ENCODE data around the gene SLC35G4. TPM values are rescaled to one million over a fixed set of nuclear protein-coding genes. Genes with fewer than 3 reads are reported as not detected.
"Not testable (repeated sequence)": the region's sequence is repeated elsewhere in the genome, so short reads cannot be mapped to it uniquely, and the experiment has no call there.

SLC35G4 gene
- polyA plus RNA-seq, 1 of the 3 experiments (the other 2 are of a cell fraction) = not detected

DNA sequence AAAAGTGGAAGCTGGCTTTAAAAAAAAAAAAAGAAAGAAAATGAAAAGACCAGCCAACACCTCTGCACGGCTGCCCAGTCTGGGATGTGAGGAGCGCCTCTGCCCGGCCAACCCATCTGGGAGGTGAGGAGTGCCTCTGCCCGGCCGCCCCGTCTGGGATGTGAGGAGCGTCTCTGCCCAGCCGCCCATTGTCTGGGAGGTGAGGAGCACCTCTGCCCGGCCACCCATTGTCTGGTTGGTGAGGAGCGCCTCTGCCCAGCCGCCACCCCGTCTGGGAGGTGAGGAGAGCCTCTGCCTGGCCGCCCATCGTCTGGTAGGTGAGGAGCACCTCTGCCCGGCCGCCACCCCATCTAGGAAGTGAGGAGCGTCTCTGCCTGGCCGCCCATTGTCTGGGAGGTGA is 3.7 kb downstream of the SLC35G4 start:
- CTCF ChIA-PET; H3K9me2 ChIP-seq; H3K36me3 ChIP-seq (replicated peaks in 1 of 2; ENCODE audit: control insufficient read depth in 1 of 2, insufficient read depth in 2 of 2, low read length in 1 of 2); H3K4me2 ChIP-seq; DNase-seq; H4K20me1 ChIP-seq (ENCODE audit: insufficient read depth); H3K79me2 ChIP-seq (ENCODE audit: insufficient read depth); H3K27me3 ChIP-seq (ENCODE audit: insufficient read depth); H3K4me1 ChIP-seq (ENCODE audit: control insufficient read depth in 1 of 2, insufficient read depth in 2 of 2, low read depth in 1 of 2, low read length in 1 of 2); H2AFZ ChIP-seq (ENCODE audit: low read depth); POLR2A ChIA-PET; H3K27ac ChIP-seq (ENCODE audit: low read depth in 2 of 2, low read length in 1 of 2); H3K4me3 ChIP-seq (ENCODE audit: low read depth in 2 of 2, low read length in 1 of 2); H3K9me3 ChIP-seq; H3K9ac ChIP-seq; H3F3A ChIP-seq (replicated peaks; ENCODE audit: insufficient read depth): not testable (repeated sequence)
- WGBS (ENCODE audit: low lambda C conversion rate) = 25% methylated on average over 6 of the region's 18 CpGs

DNA sequence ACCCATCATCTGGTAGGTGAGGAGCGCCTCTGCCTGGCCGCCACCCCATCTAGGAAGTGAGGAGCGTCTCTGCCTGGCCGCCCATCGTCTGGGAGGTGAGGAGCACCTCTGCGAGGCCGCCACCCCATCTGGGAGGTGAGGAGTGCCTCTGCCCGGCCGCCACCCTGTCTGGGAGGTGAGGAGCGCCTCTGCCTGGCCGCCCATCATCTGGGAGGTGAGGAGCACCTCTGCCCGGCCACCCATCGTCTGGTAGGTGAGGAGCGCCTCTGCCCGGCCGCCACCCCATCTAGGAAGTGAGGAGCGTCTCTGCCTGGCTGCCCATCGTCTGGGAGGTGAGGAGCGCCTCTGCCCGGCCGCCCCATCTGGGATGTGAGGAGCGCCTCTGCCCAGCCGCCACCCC is 4.2 kb downstream of the SLC35G4 start:
- H3K9ac ChIP-seq; POLR2A ChIA-PET; H3K9me2 ChIP-seq; H4K20me1 ChIP-seq (ENCODE audit: insufficient read depth); H3K4me2 ChIP-seq; DNase-seq; H3K4me3 ChIP-seq (ENCODE audit: low read depth in 2 of 2, low read length in 1 of 2); H3K9me3 ChIP-seq; H3K27ac ChIP-seq (ENCODE audit: low read depth in 2 of 2, low read length in 1 of 2); H3K4me1 ChIP-seq (ENCODE audit: control insufficient read depth in 1 of 2, insufficient read depth in 2 of 2, low read depth in 1 of 2, low read length in 1 of 2); H3K79me2 ChIP-seq (ENCODE audit: insufficient read depth); H3K36me3 ChIP-seq (replicated peaks in 1 of 2; ENCODE audit: control insufficient read depth in 1 of 2, insufficient read depth in 2 of 2, low read length in 1 of 2); H3K27me3 ChIP-seq (ENCODE audit: insufficient read depth); H2AFZ ChIP-seq (ENCODE audit: low read depth); H3F3A ChIP-seq (replicated peaks; ENCODE audit: insufficient read depth); CTCF ChIA-PET: not testable (repeated sequence)
- 54% methylated on average over 6 of the region's 23 CpGs for WGBS (ENCODE audit: low lambda C conversion rate)

DNA sequence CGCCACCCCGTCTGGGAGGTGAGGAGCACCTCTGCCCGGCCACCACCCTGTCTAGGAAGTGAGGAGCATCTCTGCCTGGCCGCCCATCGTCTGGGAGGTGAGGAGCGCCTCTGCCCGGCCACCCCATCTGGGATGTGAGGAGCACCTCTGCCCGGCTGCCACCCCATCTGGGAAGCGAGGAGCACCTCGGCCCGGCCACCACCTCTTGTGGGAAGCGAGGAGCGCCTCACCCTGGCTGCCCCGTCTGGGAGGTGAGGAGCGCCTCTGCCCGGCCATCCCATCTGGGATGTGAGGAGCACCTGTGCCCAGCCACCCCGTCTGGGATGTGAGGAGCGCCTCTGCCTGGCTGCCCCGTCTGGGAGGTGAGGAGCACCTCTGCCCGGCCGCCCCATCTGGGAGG is 4.6 kb downstream of the SLC35G4 start:
- H3K9ac ChIP-seq; DNase-seq; H3K4me1 ChIP-seq (ENCODE audit: control insufficient read depth in 1 of 2, insufficient read depth in 2 of 2, low read depth in 1 of 2, low read length in 1 of 2); H3F3A ChIP-seq (replicated peaks; ENCODE audit: insufficient read depth); H3K4me2 ChIP-seq; H2AFZ ChIP-seq (ENCODE audit: low read depth); H3K4me3 ChIP-seq (ENCODE audit: low read depth in 2 of 2, low read length in 1 of 2); H4K20me1 ChIP-seq (ENCODE audit: insufficient read depth); H3K27me3 ChIP-seq (ENCODE audit: insufficient read depth); H3K9me3 ChIP-seq; POLR2A ChIA-PET; H3K9me2 ChIP-seq; H3K27ac ChIP-seq (ENCODE audit: low read depth in 2 of 2, low read length in 1 of 2); H3K79me2 ChIP-seq (ENCODE audit: insufficient read depth); CTCF ChIA-PET; H3K36me3 ChIP-seq (replicated peaks in 1 of 2; ENCODE audit: control insufficient read depth in 1 of 2, insufficient read depth in 2 of 2, low read length in 1 of 2): not testable (repeated sequence)
- 48% methylated on average over 5 of the region's 21 CpGs for WGBS (ENCODE audit: low lambda C conversion rate)

DNA sequence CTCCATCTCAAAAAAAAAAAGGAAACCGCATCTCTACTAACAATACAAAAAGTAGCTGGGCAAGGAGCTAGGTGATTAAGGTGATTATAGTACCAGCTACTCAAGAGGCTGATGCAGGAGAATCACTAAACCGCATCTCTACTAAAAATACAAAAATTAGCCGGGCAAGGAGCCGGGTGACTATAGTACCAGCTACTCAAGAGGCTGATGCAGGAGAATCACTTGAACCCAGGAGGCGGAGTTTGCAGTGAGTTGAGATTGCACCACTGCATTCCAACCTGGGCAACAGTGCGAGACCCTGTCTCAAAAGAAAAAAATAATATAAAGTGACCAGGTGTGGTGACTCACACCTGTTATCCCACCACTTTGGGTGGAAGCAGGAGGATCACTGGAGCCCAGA is 5.6 kb downstream of the SLC35G4 start:
- H3F3A ChIP-seq (replicated peaks; ENCODE audit: insufficient read depth); H3K9me3 ChIP-seq; H3K27me3 ChIP-seq (ENCODE audit: insufficient read depth); H3K9ac ChIP-seq; H3K4me3 ChIP-seq (ENCODE audit: low read depth in 2 of 2, low read length in 1 of 2); H3K36me3 ChIP-seq (replicated peaks in 1 of 2; ENCODE audit: control insufficient read depth in 1 of 2, insufficient read depth in 2 of 2, low read length in 1 of 2); H3K4me2 ChIP-seq; H2AFZ ChIP-seq (ENCODE audit: low read depth); CTCF ChIA-PET; DNase-seq; H3K9me2 ChIP-seq; H3K79me2 ChIP-seq (ENCODE audit: insufficient read depth); POLR2A ChIA-PET; H3K4me1 ChIP-seq (ENCODE audit: control insufficient read depth in 1 of 2, insufficient read depth in 2 of 2, low read depth in 1 of 2, low read length in 1 of 2); H4K20me1 ChIP-seq (ENCODE audit: insufficient read depth); H3K27ac ChIP-seq (ENCODE audit: low read depth in 2 of 2, low read length in 1 of 2): not testable (repeated sequence)
- WGBS (ENCODE audit: low lambda C conversion rate) = 15% methylated on average over 6 of the region's 6 CpGs

DNA sequence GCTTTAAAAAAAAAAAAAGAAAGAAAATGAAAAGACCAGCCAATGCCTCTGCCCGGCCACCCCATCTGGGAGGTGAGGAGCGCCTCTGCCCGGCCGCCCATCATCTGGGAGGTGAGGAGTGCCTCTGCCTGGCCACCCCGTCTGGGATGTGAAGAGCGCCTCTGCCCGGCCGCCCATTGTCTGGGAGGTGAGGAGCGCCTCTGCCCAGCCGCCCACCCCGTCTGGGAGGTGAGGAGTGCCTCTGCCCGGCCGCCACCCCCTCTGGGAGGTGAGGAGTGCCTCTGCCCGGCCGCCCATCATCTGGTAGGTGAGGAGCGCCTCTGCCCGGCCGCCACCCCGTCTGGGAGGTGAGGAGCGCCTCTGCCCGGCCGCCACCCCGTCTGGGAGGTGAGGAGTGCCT is 37.9 kb downstream of the SLC35G4 start:
- H3K4me2 ChIP-seq; H3K27ac ChIP-seq (ENCODE audit: low read depth in 2 of 2, low read length in 1 of 2); H3K9ac ChIP-seq; CTCF ChIA-PET; H3K4me3 ChIP-seq (ENCODE audit: low read depth in 2 of 2, low read length in 1 of 2); H4K20me1 ChIP-seq (ENCODE audit: insufficient read depth); H3K27me3 ChIP-seq (ENCODE audit: insufficient read depth); H3K9me2 ChIP-seq; H3K36me3 ChIP-seq (replicated peaks in 1 of 2; ENCODE audit: control insufficient read depth in 1 of 2, insufficient read depth in 2 of 2, low read length in 1 of 2); H3K4me1 ChIP-seq (ENCODE audit: control insufficient read depth in 1 of 2, insufficient read depth in 2 of 2, low read depth in 1 of 2, low read length in 1 of 2); POLR2A ChIA-PET; H2AFZ ChIP-seq (ENCODE audit: low read depth); H3F3A ChIP-seq (replicated peaks; ENCODE audit: insufficient read depth); H3K9me3 ChIP-seq; H3K79me2 ChIP-seq (ENCODE audit: insufficient read depth); DNase-seq: not testable (repeated sequence)
- 40% methylated on average over 5 of the region's 23 CpGs for WGBS (ENCODE audit: low lambda C conversion rate)

DNA sequence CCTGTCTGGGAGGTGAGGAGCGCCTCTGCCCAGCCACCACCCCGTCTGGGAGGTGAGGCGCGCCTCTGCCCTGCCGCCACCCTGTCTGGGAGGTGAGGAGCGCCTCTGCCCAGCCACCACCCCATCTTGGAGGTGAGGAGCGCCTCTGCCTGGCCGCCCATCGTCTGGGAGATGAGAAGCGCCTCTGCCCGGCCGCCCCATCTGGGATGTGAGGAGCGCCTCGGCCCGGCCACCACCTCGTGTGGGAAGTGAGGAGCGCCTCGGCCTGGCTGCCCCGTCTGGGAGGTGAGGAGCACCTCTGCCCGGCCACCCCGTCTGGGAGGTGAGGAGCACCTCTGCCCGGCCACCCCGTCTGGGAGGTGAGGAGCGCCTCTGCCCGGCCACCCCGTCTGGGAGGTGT is 38.4 kb downstream of the SLC35G4 start:
- H3K4me3 ChIP-seq (ENCODE audit: low read depth in 2 of 2, low read length in 1 of 2); POLR2A ChIA-PET; H3K27me3 ChIP-seq (ENCODE audit: insufficient read depth); H3K9ac ChIP-seq; H3K36me3 ChIP-seq (replicated peaks in 1 of 2; ENCODE audit: control insufficient read depth in 1 of 2, insufficient read depth in 2 of 2, low read length in 1 of 2); H3K9me2 ChIP-seq; H3K4me2 ChIP-seq; H3K79me2 ChIP-seq (ENCODE audit: insufficient read depth); DNase-seq; H4K20me1 ChIP-seq (ENCODE audit: insufficient read depth); H3K27ac ChIP-seq (ENCODE audit: low read depth in 2 of 2, low read length in 1 of 2); H2AFZ ChIP-seq (ENCODE audit: low read depth); CTCF ChIA-PET; H3K4me1 ChIP-seq (ENCODE audit: control insufficient read depth in 1 of 2, insufficient read depth in 2 of 2, low read depth in 1 of 2, low read length in 1 of 2); H3K9me3 ChIP-seq; H3F3A ChIP-seq (replicated peaks; ENCODE audit: insufficient read depth): not testable (repeated sequence)
- WGBS (ENCODE audit: low lambda C conversion rate) = 31% methylated on average over 14 of the region's 26 CpGs

Data from SK-N-SH (cell line).